K562 (cell line): ENCODE results near the gene PLPPR4. TPM values are rescaled to one million over a fixed set of nuclear protein-coding genes. Genes with fewer than 3 reads are reported as not detected.

Experiments
- ATAC-seq: fragments of 200-7000 bp; cut with Tn5 transposase; 3 replicates; pipeline ENCODE4 v1.9.1; 2020; ENCODE audit warnings: moderate library complexity
- BruUV-seq: library from RNA; stranded (reverse); fragments of 400-500 nt; replicated peaks from 2 replicates; lab custom pipeline; 2021; lab: Mats Ljungman, UMichigan
- CTCF ChIA-PET: fragments of 300-600 bp; formaldehyde crosslinking; extraction: SDS; loops from one replicate; lab custom pipeline; 2021; ENCODE audit warnings: low intra/inter-chr PET ratio; lab: Yijun Ruan, JAX
- POLR2A ChIA-PET: fragments of 300-600, 350-650 bp; sonication (Branson Sonifier 250); formaldehyde crosslinking; extraction: SDS; loops from one replicate; lab custom pipeline; 2021; ENCODE audit warnings: antibody characterized with exemption, inconsistent platforms; lab: Yijun Ruan, JAX
- DNase-seq, 4 experiments: peaks; one replicate each; pipeline versions ENCODE4 v3.0.0 to v3.0.0-alpha.2; 2011 to 2018; ENCODE audit warnings: low spot score in 3 of 4, mixed read lengths in 3 of 4; ENCODE audit errors: extremely low read depth in 1 of 4
- FAIRE-seq: peaks from 2 replicates; lab custom pipeline; 2011; peaks lifted over from hg19 to GRCh38; lab: Jason Lieb, UNC
- H2AFZ ChIP-seq: 2 replicates; pipeline ENCODE4 v1.6.0; 2011; ENCODE audit warnings: low read depth, low read length, control low read depth, inconsistent platforms
- H3K27ac ChIP-seq: fragments of 200-600 bp; 3 replicates; pipeline ENCODE4 v1.8.0; 2011; ENCODE audit warnings: low read depth, mild to moderate bottlenecking, control low read depth, inconsistent platforms, low read length, moderate library complexity, mixed read lengths; ENCODE audit errors: extremely low read depth
- H3K27me3 ChIP-seq, 2 experiments: fragments of 300-600 bp in 1 of 2; 2 replicates in 1 of 2; 3 replicates in 1 of 2; pipeline versions ENCODE4 v1.6.0 to v1.8.0; 2011; ENCODE audit warnings: inconsistent platforms in 2 of 2, low read length in 2 of 2, mild to moderate bottlenecking in 1 of 2, mixed read lengths in 1 of 2, moderate library complexity in 1 of 2; ENCODE audit not compliant: control insufficient read depth in 2 of 2, insufficient read depth in 2 of 2
- H3K36me3 ChIP-seq: fragments of 300-600 bp; 3 replicates; pipeline ENCODE4 v1.8.0; 2011; ENCODE audit warnings: mild to moderate bottlenecking, low read length, inconsistent platforms; ENCODE audit not compliant: control insufficient read depth, insufficient read depth
- H3K4me1 ChIP-seq, 2 experiments: fragments of 200-600 bp in 1 of 2; replicated peaks in 1 of 2; 2 replicates in 1 of 2; 3 replicates in 1 of 2; pipeline versions ENCODE4 v1.5.1 to v1.8.0; 2011; ENCODE audit warnings: inconsistent platforms in 2 of 2, low read length in 2 of 2, mild to moderate bottlenecking in 1 of 2, mixed read lengths in 1 of 2, moderate library complexity in 1 of 2; ENCODE audit not compliant: control insufficient read depth in 2 of 2, insufficient read depth in 2 of 2
- H3K4me2 ChIP-seq: 2 replicates; pipeline ENCODE4 v1.6.1; 2011; ENCODE audit warnings: low read length, control low read depth, inconsistent platforms, mixed read lengths; ENCODE audit not compliant: insufficient read depth
- H3K4me3 ChIP-seq: fragments of 200-600 bp; sonication (generic), shearing (Covaris generic); 2 replicates; pipeline ENCODE4 v1.5.1; 2016; ENCODE audit warnings: control low read depth, inconsistent platforms
- H3K79me2 ChIP-seq: fragments of 200-600 bp; 3 replicates; pipeline ENCODE4 v1.8.0; 2011; ENCODE audit warnings: low read length, inconsistent platforms; ENCODE audit not compliant: control insufficient read depth, insufficient read depth
- H3K9ac ChIP-seq, 2 experiments: 2 replicates each; pipeline versions ENCODE4 v1.6.0 to v1.6.1; 2011; ENCODE audit warnings: low read depth in 2 of 2, low read length in 2 of 2, control low read depth in 1 of 2, inconsistent platforms in 1 of 2, mild to moderate bottlenecking in 1 of 2, mixed read lengths in 1 of 2; ENCODE audit not compliant: insufficient read depth in 1 of 2
- H3K9me1 ChIP-seq: one replicate; pipeline ENCODE4 v1.6.0; 2011; ENCODE audit warnings: inconsistent platforms, mild to moderate bottlenecking, low read length, moderate library complexity; ENCODE audit not compliant: control insufficient read depth, insufficient read depth
- H3K9me3 ChIP-seq: replicated peaks from 2 replicates; pipeline ENCODE4 v1.5.1; 2011; ENCODE audit warnings: low read depth, low read length, inconsistent platforms; ENCODE audit not compliant: control insufficient read depth, insufficient read depth
- H4K20me1 ChIP-seq: replicated peaks from 2 replicates; pipeline ENCODE4 v1.6.1; 2011; ENCODE audit warnings: low read length, inconsistent platforms, mixed read lengths; ENCODE audit not compliant: control insufficient read depth, insufficient read depth
- CXXC5 ChIP-seq: fragments of 250-450 bp; sonication (Bioruptor Pico); IDR thresholded peaks from 2 replicates; pipeline ENCODE4 v1.8.0; 2022; ENCODE audit warnings: inconsistent platforms, mild to moderate bottlenecking, moderate library complexity
- NR1H2 ChIP-seq: sonication (generic); formaldehyde crosslinking; IDR thresholded peaks from 2 replicates; pipeline ENCODE4 v1.4.0; 2020; ENCODE audit warnings: mild to moderate bottlenecking, missing genetic modification reagents
- XRCC3 ChIP-seq: fragments of 450-650 bp; IDR thresholded peaks from 2 replicates; pipeline ENCODE4 v1.6.1; 2017; ENCODE audit warnings: mild to moderate bottlenecking, moderate library complexity
- ZBTB8A ChIP-seq: fragments of 450-650 bp; IDR thresholded peaks from 2 replicates; pipeline ENCODE4 v1.6.1; 2018; ENCODE audit warnings: mild to moderate bottlenecking, moderate library complexity; ENCODE audit not compliant: partially characterized antibody
- ZNF274 ChIP-seq: IDR thresholded peaks from 2 replicates; pipeline ENCODE4 v1.6.1; 2011; ENCODE audit warnings: low read depth, mild to moderate bottlenecking, low read length, moderate library complexity, borderline replicate concordance
- WGBS: fragments of 100-300 bp; shearing (Covaris generic); methylation state at CpG from one replicate; pipeline ENCODE4 v1.1.6; 2016; ENCODE audit warnings: low coverage, mixed read lengths; ENCODE audit not compliant: insufficient coverage; ENCODE audit errors: missing lambda C conversion rate; 5-methylcytosine and 5-hydroxymethylcytosine counted together
- in situ Hi-C: fragments of 300-500 bp; cut with MboI; formaldehyde crosslinking; loops from 4 replicates; pipeline ENCODE4 v1.15.0; 2018; ENCODE audit warnings: inconsistent platforms, mixed read lengths
- intact Hi-C: fragments of 100-400 bp; cut with micrococcal nuclease; formaldehyde crosslinking; loops from 2 replicates; pipeline ENCODE4 v1.14.2; 2022
- polyA plus RNA-seq, 8 experiments: library from polyadenylated mRNA; depleted of rRNA in 4 of 8; stranded (reverse) in 5 of 8; unstranded in 3 of 8; fragments of >200 nt; fragmentation: Nextera tagmentation in 2 of 8; fragmentation: Illumina TruSeq in 1 of 8; extraction: Ambion mirVana in 2 of 8; extraction: Trizol in 1 of 8; gene quantifications; 2 replicates each; pipeline versions ENCODE4 v1.2.1 to v1.2.3, GENCODE V29; 2011 to 2014; ENCODE audit warnings: inconsistent platforms in 1 of 8, missing spikeins in 1 of 8
- total RNA-seq, 7 experiments: library from RNA; depleted of rRNA in 6 of 7; stranded (reverse); fragments of >200 nt in 6 of 7; fragmentation: Illumina TruSeq in 2 of 7; extraction: Trizol in 2 of 7; gene quantifications; 2 replicates each; pipeline versions ENCODE4 v1.2.1 to v1.2.3, GENCODE V29; 2011 to 2021; ENCODE audit warnings: low replicate concordance in 1 of 7
- TF ChIP-seq, protein P1 (sequence below): sonication (generic); formaldehyde crosslinking; IDR thresholded peaks from 2 replicates; pipeline ENCODE4 v1.8.0; 2022; ENCODE audit warnings: missing genetic modification reagents, mild to moderate bottlenecking, moderate library complexity, borderline replicate concordance

Gene PLPPR4
- total and polyA plus RNA-seq, 9 of the 15 experiments (the other 6 are each of a cell fraction or from before 2014, with no cell fraction given) = not detected

- ATAC-seq (no peak), FAIRE-seq (no peak), DNase-seq (no peak)
- no peaks in the 10 kb centered on the region for H3K27me3 ChIP-seq
- no peaks in the 10 kb centered on the region for H3K36me3 ChIP-seq
- H4K20me1 ChIP-seq = no peaks in the 10 kb centered on the region
- in situ Hi-C loops = no loop called here
- no peak overlapping the region for H3K4me3 ChIP-seq
- ChIA-PET CTCF (interaction anchor here (0.7 kb wide), 1 partner anchor 444 kb away, joined by 3 read pairs; no protein-coding TSS in a partner anchor), POLR2A (no interaction called here)
- no peaks in the 10 kb centered on the region for H3K79me2 ChIP-seq
- no peak overlapping the region for H2AFZ ChIP-seq
- no peaks in the 10 kb centered on the region for H3K9me1 ChIP-seq
- intact Hi-C loops = no loop called here
- no TSS peak for BruUV-seq
- H3K9ac ChIP-seq = no peak overlapping the region
- no peak overlapping the region for H3K27ac ChIP-seq
- WGBS = 6% methylated on average over 1 of the region's 2 CpGs
- H3K9me3 ChIP-seq = no peaks in the 10 kb centered on the region
- no peak overlapping the region for H3K4me2 ChIP-seq
- TF ChIP-seq ZBTB8A (no peak), CXXC5 (CRISPR knock-in tag) (no peak), XRCC3 (no peak), NR1H2 (CRISPR knock-in tag) (no peak), ZNF274 (no peak)
- H3K4me1 ChIP-seq = no peaks in the 10 kb centered on the region
Observed at GRCh38 chr1:99228153-99228552, 36.1 kb upstream of the PLPPR4 start.

DNA sequence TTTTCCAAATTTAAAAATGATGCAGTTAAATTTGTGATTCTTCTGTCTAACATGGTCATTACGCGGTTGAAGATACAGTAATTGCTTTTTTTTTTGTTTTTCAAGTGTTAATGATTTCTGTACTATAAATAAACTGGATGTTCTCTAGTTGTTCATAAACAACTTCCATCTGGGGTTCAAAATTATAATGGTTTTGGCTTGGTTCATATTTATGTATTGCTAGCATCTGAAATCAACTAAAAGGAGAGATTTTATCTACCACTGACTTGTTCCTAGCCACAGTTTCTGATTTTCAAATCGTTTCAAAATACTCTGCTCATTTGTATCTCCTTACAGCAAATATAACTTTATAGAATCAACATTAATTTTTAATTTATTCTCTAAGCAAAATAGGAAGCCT, 35.2 kb upstream of the PLPPR4 start:
- no peak for DNase-seq
- no peaks in the 10 kb centered on the region for H3K9me1 ChIP-seq
- no peak overlapping the region for H3K4me2 ChIP-seq
- POLR2A ChIA-PET = no interaction called here
- no peak for FAIRE-seq
- TF ChIP-seq, protein P1, sequence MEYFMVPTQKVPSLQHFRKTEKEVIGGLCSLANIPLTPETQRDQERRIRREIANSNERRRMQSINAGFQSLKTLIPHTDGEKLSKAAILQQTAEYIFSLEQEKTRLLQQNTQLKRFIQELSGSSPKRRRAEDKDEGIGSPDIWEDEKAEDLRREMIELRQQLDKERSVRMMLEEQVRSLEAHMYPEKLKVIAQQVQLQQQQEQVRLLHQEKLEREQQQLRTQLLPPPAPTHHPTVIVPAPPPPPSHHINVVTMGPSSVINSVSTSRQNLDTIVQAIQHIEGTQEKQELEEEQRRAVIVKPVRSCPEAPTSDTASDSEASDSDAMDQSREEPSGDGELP (CRISPR knock-in tag) = no peak
- intact Hi-C loops = no loop called here
- H3K36me3 ChIP-seq = no peaks in the 10 kb centered on the region
- CTCF ChIA-PET = no interaction called here
- 2% methylated on average over 3 of the region's 3 CpGs for WGBS
- H2AFZ ChIP-seq = no peak overlapping the region
- H3K4me1 ChIP-seq = no peaks in the 10 kb centered on the region
- no peaks in the 10 kb centered on the region for H4K20me1 ChIP-seq
- H3K79me2 ChIP-seq = no peaks in the 10 kb centered on the region
- no peak for ATAC-seq
- in situ Hi-C loops = no loop called here
- BruUV-seq = no TSS peak
- H3K9me3 ChIP-seq = no peaks in the 10 kb centered on the region
- H3K9ac ChIP-seq = no peak overlapping the region
- H3K27me3 ChIP-seq = no peaks in the 10 kb centered on the region
- no peak overlapping the region for H3K27ac ChIP-seq
- no peak overlapping the region for H3K4me3 ChIP-seq
